ENCODE measurements around the gene FAM177A1.
"Not testable (repeated sequence)": the region's sequence is repeated elsewhere in the genome, so short reads cannot be mapped to it uniquely, and the experiment has no call there.

FAM177A1 gene

DNA sequence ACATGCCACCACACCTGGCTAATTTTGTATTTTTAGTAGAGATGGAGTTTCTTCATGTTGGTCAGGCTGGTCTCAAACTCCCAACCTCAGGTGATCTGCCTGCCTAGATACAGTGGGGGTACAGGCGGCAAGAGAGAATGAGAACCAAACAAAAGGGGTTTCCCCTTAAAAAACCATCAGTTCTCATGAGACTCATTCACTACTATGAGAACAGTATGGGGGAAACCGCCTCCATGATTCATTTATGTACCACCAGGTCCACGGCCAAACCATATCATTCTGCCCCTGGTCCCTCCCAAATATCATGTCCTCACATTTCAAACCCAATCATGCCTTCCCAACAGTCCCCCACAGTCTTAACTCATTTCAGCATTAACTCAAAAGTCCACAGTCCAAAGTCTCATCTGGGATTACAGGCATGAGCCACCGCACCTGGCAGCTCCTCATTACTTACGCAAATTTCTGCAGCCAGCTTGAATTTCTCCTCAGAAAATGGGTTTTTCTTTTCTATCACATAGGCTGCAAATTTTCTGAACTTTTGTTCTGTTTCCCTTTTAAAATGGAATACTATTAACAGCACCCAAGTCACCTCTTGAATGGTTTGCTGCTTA lies 11.0 kb upstream of the FAM177A1 start:
- H3K9me3 ChIP-seq (ENCODE audit: control insufficient read depth, insufficient read depth, low read length); H3K4me1 ChIP-seq (ENCODE audit: control insufficient read depth, insufficient read depth, low read length); H3K4me3 ChIP-seq (ENCODE audit: low read length); H3K27me3 ChIP-seq (ENCODE audit: control insufficient read depth, insufficient read depth, low read length); H3K36me3 ChIP-seq (ENCODE audit: control insufficient read depth, insufficient read depth, low read length); DNase-seq (ENCODE audit: low read depth, low spot score); H3K27ac ChIP-seq (ENCODE audit: low read length): not testable (repeated sequence)
- WGBS (ENCODE audit: insufficient coverage, insufficient read length), result no CpG with 5 or more reads among the region's 5 CpGs

DNA sequence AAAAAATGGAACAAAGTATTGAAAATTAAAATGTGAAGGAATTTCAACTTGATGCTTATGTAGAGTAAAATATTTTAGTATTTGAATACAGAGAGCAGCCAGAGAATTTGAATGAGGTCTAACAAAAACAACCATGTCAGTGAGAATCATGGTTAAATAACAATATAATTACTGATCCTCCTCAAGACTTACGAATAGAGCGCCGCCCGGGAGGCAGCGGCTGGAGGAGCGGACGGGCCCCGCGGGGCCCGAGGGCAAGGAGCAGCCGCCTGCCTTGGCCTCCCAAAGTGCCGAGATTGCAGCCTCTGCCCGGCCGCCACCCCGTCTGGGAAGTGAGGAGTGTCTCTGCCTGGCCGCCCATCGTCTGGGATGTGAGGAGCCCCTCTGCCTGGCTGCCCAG lies 7.8 kb upstream of the FAM177A1 start:
- H3K4me1 ChIP-seq (ENCODE audit: control insufficient read depth, insufficient read depth, low read length); H3K27me3 ChIP-seq (ENCODE audit: control insufficient read depth, insufficient read depth, low read length); H3K36me3 ChIP-seq (ENCODE audit: control insufficient read depth, insufficient read depth, low read length); DNase-seq (ENCODE audit: low read depth, low spot score); H3K4me3 ChIP-seq (ENCODE audit: low read length); H3K9me3 ChIP-seq (ENCODE audit: control insufficient read depth, insufficient read depth, low read length); H3K27ac ChIP-seq (ENCODE audit: low read length): not testable (repeated sequence)
- no CpG with 5 or more reads among the region's 17 CpGs for WGBS (ENCODE audit: insufficient coverage, insufficient read length)

DNA sequence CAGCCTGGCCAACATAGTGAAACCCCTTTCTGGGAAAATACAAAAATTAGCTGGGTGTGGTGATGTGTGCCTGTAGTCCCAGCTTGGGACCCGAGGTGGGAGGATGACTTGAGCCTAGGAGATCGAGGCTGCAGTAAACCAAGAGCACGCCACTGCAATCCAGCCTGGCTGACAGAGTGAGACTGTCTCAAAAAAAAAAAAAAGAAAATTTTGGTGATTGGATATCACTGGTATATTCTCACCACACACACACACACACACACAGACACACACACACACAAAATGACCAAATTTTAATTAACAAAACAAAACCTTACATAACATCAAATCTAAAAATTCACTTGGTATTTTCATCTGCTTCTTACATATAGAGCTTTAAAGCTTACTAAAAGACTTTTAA lies 3.4 kb upstream of the FAM177A1 start:
- H3K4me1 ChIP-seq (ENCODE audit: control insufficient read depth, insufficient read depth, low read length), result no peaks in the 10 kb centered on the region
- WGBS (ENCODE audit: insufficient coverage, insufficient read length), result no CpG with 5 or more reads among the region's 3 CpGs
- H3K27ac ChIP-seq (ENCODE audit: low read length), result no peak overlapping the region
- H3K9me3 ChIP-seq (ENCODE audit: control insufficient read depth, insufficient read depth, low read length), result no peaks in the 10 kb centered on the region
- no peak for DNase-seq (ENCODE audit: low read depth, low spot score)
- no peak overlapping the region for H3K4me3 ChIP-seq (ENCODE audit: low read length)
- H3K36me3 ChIP-seq (ENCODE audit: control insufficient read depth, insufficient read depth, low read length), result no peaks in the 10 kb centered on the region
- H3K27me3 ChIP-seq (ENCODE audit: control insufficient read depth, insufficient read depth, low read length), result no peaks in the 10 kb centered on the region

DNA sequence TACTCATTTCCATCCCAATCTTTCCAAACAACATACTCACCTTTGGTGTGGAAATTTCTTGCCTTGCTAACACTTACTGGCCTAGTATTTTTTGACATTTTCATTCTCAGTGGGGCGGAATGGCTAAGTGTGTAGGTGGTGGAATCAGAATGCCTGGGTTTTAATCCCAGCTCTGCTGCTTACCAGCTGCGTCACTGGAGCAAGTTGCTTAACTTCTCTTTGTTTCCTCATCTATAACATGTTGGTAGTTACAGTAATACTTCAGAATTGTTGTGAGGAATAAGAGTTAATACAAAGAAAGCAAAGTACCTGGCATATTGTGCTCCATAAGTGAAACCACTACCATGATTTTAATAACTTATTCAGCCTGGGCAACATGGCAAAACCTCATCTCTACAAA lies 3.0 kb upstream of the FAM177A1 start:
- Histone ChIP-seq H3K36me3 (ENCODE audit: control insufficient read depth, insufficient read depth, low read length) (no peaks in the 10 kb centered on the region), H3K27me3 (ENCODE audit: control insufficient read depth, insufficient read depth, low read length) (no peaks in the 10 kb centered on the region), H3K27ac (ENCODE audit: low read length) (no peak overlapping the region), H3K9me3 (ENCODE audit: control insufficient read depth, insufficient read depth, low read length) (no peaks in the 10 kb centered on the region), H3K4me3 (ENCODE audit: low read length) (no peak overlapping the region), H3K4me1 (ENCODE audit: control insufficient read depth, insufficient read depth, low read length) (no peaks in the 10 kb centered on the region)
- DNase-seq (ENCODE audit: low read depth, low spot score), result no peak
- no CpG with 5 or more reads among the region's 2 CpGs for WGBS (ENCODE audit: insufficient coverage, insufficient read length)

DNA sequence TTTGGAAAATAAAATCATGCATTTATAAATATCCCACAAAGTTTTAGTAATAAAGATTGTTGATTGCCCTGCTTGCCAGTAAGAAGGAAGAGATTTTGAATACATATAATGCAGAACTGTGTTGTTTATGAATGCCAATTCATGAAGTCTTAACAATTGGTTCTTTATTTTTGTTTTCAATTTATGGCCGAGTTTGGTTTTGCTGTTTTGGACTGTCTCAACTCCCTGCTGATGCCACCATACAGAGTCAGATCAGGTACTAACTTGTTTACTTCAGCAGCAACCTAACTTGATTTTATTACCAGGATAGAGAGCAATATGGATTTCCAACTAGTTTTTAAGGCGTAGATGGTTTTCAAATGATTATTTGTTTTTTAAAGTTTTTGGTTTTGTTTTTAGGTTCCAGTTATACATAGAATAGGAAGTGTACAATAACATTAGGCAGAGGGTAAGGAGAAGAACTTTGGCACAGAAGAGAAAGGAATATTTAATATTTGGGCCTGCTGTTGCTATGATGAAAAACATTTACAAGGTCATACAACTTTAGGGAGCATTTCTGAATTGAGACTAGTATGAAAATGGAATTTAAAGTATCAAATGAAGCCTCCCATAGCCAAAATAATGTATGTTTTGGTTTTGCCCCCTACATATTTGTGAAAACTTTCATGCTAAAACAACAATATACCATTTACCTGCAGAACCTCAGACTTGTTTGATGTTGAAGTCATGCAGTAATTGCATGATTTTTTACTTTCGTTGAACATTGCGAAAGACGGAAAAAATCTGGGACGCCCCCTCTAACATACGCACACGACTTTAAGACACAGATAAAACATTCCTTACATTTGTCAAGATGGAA lies 904 bp upstream of the FAM177A1 start:
- Histone ChIP-seq H3K27me3 (ENCODE audit: control insufficient read depth, insufficient read depth, low read length) (no peaks in the 10 kb centered on the region), H3K9me3 (ENCODE audit: control insufficient read depth, insufficient read depth, low read length) (no peaks in the 10 kb centered on the region), H3K4me3 (ENCODE audit: low read length) (peak overlapping the region; percentile 65; the same call in 1 of the 2 replicates), H3K36me3 (ENCODE audit: control insufficient read depth, insufficient read depth, low read length) (no peaks in the 10 kb centered on the region), H3K4me1 (ENCODE audit: control insufficient read depth, insufficient read depth, low read length) (no peaks in the 10 kb centered on the region), H3K27ac (ENCODE audit: low read length) (no peak overlapping the region)
- no peak for DNase-seq (ENCODE audit: low read depth, low spot score)
- 100% methylated on average over 1 of the region's 8 CpGs for WGBS (ENCODE audit: insufficient coverage, insufficient read length)

DNA sequence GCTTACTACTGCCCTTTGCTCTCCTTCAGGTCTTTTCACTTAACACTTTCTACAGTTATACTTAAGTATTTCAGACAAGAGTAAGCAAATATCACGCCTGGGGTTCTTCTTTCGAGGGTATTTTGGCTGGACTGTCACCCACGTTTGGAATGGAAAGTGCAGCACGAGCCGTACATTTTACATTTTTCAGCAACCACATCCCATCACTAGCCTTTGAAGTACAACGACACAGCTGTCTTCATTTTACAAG lies 349 bp upstream of the FAM177A1 start:
- no peaks in the 10 kb centered on the region for H3K36me3 ChIP-seq (ENCODE audit: control insufficient read depth, insufficient read depth, low read length)
- no peak overlapping the region for H3K27ac ChIP-seq (ENCODE audit: low read length)
- no peak for DNase-seq (ENCODE audit: low read depth, low spot score)
- no CpG with 5 or more reads among the region's 6 CpGs for whole genome bisulfite sequencing (ENCODE audit: insufficient coverage, insufficient read length)
- no peaks in the 10 kb centered on the region for H3K27me3 ChIP-seq (ENCODE audit: control insufficient read depth, insufficient read depth, low read length)
- no peaks in the 10 kb centered on the region for H3K4me1 ChIP-seq (ENCODE audit: control insufficient read depth, insufficient read depth, low read length)
- H3K9me3 ChIP-seq (ENCODE audit: control insufficient read depth, insufficient read depth, low read length), result no peaks in the 10 kb centered on the region
- peak overlapping the region; percentile 65; the same call in 1 of the 2 replicates for H3K4me3 ChIP-seq (ENCODE audit: low read length)

DNA sequence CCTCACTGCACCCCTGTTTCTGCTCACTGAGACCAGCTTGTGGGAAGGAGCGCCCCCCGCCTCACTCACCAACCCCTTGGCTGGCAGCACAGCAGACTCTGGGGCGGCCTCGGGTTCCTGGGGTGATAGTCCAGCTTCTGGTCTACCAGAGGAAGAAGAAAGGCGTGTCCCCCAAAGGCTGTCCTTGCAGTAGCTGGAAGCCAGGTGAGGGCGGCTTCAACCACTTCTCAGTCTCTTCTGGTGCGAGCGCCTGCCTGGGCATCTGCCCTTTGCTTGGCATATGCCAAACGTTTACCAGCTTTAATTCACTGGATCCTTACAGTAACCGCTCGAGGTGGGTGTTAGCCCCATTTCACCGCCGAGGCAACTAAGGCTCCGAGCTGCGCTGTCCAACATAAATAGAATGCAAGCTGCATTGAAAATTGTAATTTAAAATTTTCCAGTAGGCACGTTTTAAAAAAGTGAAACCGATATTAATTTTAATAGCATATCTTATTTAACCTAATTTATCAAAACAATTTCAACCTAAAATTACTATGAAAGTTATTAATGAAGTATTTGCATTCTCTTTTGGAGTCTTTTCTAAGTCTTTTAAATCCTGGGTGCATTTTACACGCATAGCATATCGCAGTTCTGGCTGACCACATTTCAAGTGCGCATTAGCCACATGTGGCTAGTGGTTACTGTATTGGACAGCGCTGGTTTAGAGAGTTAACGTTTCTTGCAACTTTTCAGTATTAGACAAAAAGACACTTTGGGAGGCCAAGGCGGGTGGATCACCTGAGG lies 872 bp downstream of the FAM177A1 start:
- H3K27ac ChIP-seq (ENCODE audit: low read length), result no peak overlapping the region
- peak overlapping the region; percentile 90 for H3K4me3 ChIP-seq (ENCODE audit: low read length)
- DNase-seq (ENCODE audit: low read depth, low spot score), result no peak

DNA sequence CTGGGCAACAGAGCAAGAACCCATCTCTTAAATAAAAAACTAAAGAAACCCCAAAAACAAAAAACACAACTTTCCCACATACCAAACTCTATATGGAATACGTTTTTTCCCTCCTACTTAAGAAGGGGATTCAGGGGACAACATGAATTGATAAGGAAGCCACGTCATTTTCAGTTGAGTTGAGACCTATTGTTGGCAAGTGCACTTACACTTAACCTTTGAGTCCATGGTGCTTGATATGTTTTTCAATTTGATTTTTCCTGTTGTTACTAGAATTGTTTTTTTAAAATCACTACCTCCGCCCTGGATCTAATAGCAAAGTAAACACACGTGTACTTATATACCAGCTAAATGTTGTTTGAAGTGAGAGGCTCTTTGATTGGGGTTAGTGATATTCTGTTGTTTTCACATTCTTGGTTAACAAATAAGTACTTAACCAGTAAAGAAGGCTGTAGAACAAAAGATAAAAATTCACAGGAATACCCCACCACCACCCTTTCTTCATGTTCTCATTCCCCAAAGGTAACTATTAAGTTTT lies 2.0 kb downstream of the FAM177A1 start:
- no peak overlapping the region for H3K27ac ChIP-seq (ENCODE audit: low read length)
- DNase-seq (ENCODE audit: low read depth, low spot score), result no peak

More for the DNA sequence above, 872 bp downstream of the FAM177A1 start:
- WGBS (ENCODE audit: insufficient coverage, insufficient read length), result no CpG with 5 or more reads among the region's 23 CpGs
- Histone ChIP-seq H3K27me3 (ENCODE audit: control insufficient read depth, insufficient read depth, low read length) (no peaks in the 10 kb centered on the region), H3K9me3 (ENCODE audit: control insufficient read depth, insufficient read depth, low read length) (no peaks in the 10 kb centered on the region), H3K4me1 (ENCODE audit: control insufficient read depth, insufficient read depth, low read length) (no peaks in the 10 kb centered on the region), H3K36me3 (ENCODE audit: control insufficient read depth, insufficient read depth, low read length) (no peaks in the 10 kb centered on the region)

DNA sequence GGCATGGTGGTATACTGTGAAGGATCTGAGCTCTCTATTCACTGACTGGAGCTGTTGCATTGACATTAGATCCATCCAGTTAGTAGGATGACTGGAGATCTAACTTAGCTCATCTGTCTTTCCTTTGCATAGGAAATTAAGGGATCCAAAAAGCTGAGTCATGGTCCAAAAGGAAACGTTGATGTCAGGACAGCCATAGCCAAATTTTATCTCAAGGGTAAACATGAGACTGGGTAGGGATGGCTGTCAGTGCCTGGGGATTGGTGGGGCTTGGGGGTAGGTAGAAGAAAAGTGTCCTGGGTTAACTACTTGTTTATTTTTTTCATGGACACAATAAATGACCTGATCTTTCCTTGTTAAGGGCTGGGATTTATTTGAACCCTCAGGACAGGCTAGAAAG lies 4.6 kb downstream of the FAM177A1 start:
- Histone ChIP-seq H3K4me3 (ENCODE audit: low read length) (no peak overlapping the region), H3K36me3 (ENCODE audit: control insufficient read depth, insufficient read depth, low read length) (no peaks in the 10 kb centered on the region), H3K4me1 (ENCODE audit: control insufficient read depth, insufficient read depth, low read length) (no peaks in the 10 kb centered on the region), H3K9me3 (ENCODE audit: control insufficient read depth, insufficient read depth, low read length) (no peaks in the 10 kb centered on the region), H3K27me3 (ENCODE audit: control insufficient read depth, insufficient read depth, low read length) (no peaks in the 10 kb centered on the region), H3K27ac (ENCODE audit: low read length) (no peak overlapping the region)
- WGBS (ENCODE audit: insufficient coverage, insufficient read length), result no CpG with 5 or more reads among the region's 1 CpG
- DNase-seq (ENCODE audit: low read depth, low spot score), result no peak

More for the DNA sequence above, 2.0 kb downstream of the FAM177A1 start:
- Histone ChIP-seq H3K9me3 (ENCODE audit: control insufficient read depth, insufficient read depth, low read length) (no peaks in the 10 kb centered on the region), H3K27me3 (ENCODE audit: control insufficient read depth, insufficient read depth, low read length) (no peaks in the 10 kb centered on the region), H3K36me3 (ENCODE audit: control insufficient read depth, insufficient read depth, low read length) (no peaks in the 10 kb centered on the region), H3K4me1 (ENCODE audit: control insufficient read depth, insufficient read depth, low read length) (no peaks in the 10 kb centered on the region), H3K4me3 (ENCODE audit: low read length) (no peak overlapping the region)
- 100% methylated on average over 1 of the region's 4 CpGs for WGBS (ENCODE audit: insufficient coverage, insufficient read length)

DNA sequence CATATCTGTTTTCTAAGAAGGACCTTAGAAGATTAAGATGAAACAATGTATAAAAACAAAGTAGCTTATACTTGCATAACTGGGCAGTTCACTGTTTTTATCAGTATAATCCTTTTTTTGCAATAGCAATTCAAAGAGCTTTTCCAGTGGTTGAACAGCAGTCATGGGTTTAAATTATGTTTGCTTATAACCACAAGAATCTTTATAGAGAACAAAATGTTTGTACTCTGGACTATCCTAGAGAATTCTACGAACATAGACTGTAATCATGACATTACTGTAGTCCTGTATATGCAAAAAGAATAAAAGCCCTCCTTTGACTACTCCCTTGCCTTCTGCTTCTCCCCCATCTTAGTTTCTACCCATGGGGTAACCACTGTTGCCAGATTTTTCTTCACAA lies 5.7 kb downstream of the FAM177A1 start:
- no peak for DNase-seq (ENCODE audit: low read depth, low spot score)
- no CpG with 5 or more reads among the region's 1 CpG for WGBS (ENCODE audit: insufficient coverage, insufficient read length)
- Histone ChIP-seq H3K27me3 (ENCODE audit: control insufficient read depth, insufficient read depth, low read length) (no peaks in the 10 kb centered on the region), H3K9me3 (ENCODE audit: control insufficient read depth, insufficient read depth, low read length) (no peaks in the 10 kb centered on the region), H3K4me1 (ENCODE audit: control insufficient read depth, insufficient read depth, low read length) (no peaks in the 10 kb centered on the region), H3K27ac (ENCODE audit: low read length) (no peak overlapping the region), H3K36me3 (ENCODE audit: control insufficient read depth, insufficient read depth, low read length) (no peaks in the 10 kb centered on the region), H3K4me3 (ENCODE audit: low read length) (no peak overlapping the region)

Data from iPS DF 6.9 (cell line).